Transverse colon (tissue), 4 donors: Measurements from ENCODE around the gene SMIM14.

ENCODE experiments used
- CTCF ChIP-seq, 5 experiments: fragments of 200-600 bp in 3 of 5; fragments of 450-650 bp in 2 of 5; sonication (generic) in 3 of 5; IDR thresholded peaks; 1 replicate in 2 of 5; 2 replicates in 3 of 5; pipeline ENCODE4 v1.5.1; 2016 to 2017; ENCODE audit warnings: antibody characterized with exemption in 5 of 5, inconsistent platforms in 3 of 5, mild to moderate bottlenecking in 2 of 5, moderate library complexity in 1 of 5
- POLR2A ChIP-seq: fragments of 450-650 bp; IDR thresholded peaks from one replicate; pipeline ENCODE4 v1.6.1; 2016; ENCODE audit warnings: antibody characterized with exemption, mild to moderate bottlenecking, moderate library complexity
- POLR2AphosphoS5 ChIP-seq, 3 donors: sonication (generic); formaldehyde crosslinking; IDR thresholded peaks; one replicate each; pipeline ENCODE4 v1.6.1; 2016; ENCODE audit warnings: antibody characterized with exemption in 3 of 3

GRCh38 chr4:39658756-39659155 is 20.1 kb upstream of the SMIM14 start:
- TF ChIP-seq POLR2A (no peak), CTCF (IDR thresholded peaks at IDR 0.05) (peak in 3 of 5 experiments; percentile 17 to 25 (median 19)), POLR2AphosphoS5 (IDR thresholded peaks at IDR 0.05) (no peak)
